ENCODE measurements around the gene CPA2.

Gene CPA2

GRCh38 chr7:130293521-130293920 is 26.9 kb downstream of the CPA2 start:
- no peak for DNase-seq (ENCODE audit: low spot score)
- in situ Hi-C loops (cut with MboI; ENCODE audit: low sequenced_read_pairs, unreplicated experiment), result no loop called here
- no peak for TF ChIP-seq CTCF (IDR thresholded peaks at IDR 0.05; ENCODE audit: borderline replicate concordance, control extremely low read depth, extremely low read depth, insufficient read depth, missing control alignments)

GRCh38 chr7:130294314-130294713 is 27.7 kb downstream of the CPA2 start:
- in situ Hi-C loops (cut with MboI; ENCODE audit: low sequenced_read_pairs, unreplicated experiment), result no loop called here
- no peak for TF ChIP-seq CTCF (IDR thresholded peaks at IDR 0.05; ENCODE audit: borderline replicate concordance, control extremely low read depth, extremely low read depth, insufficient read depth, missing control alignments)
- DNase-seq (ENCODE audit: low spot score), result no peak

- no peak for TF ChIP-seq CTCF (IDR thresholded peaks at IDR 0.05; ENCODE audit: borderline replicate concordance, control extremely low read depth, extremely low read depth, insufficient read depth, missing control alignments)
- in situ Hi-C loops (cut with MboI; ENCODE audit: low sequenced_read_pairs, unreplicated experiment), result no loop called here
- DNase-seq (ENCODE audit: low spot score), result no peak
Measured at GRCh38 chr7:130296221-130296951, 29.7 kb downstream of the CPA2 start.

GRCh38 chr7:130297628-130298543 is 31.2 kb downstream of the CPA2 start:
- in situ Hi-C loops (cut with MboI; ENCODE audit: low sequenced_read_pairs, unreplicated experiment), result no loop called here
- no peak for DNase-seq (ENCODE audit: low spot score)
- TF ChIP-seq CTCF (IDR thresholded peaks at IDR 0.05; ENCODE audit: borderline replicate concordance, control extremely low read depth, extremely low read depth, insufficient read depth, missing control alignments), result no peak

GRCh38 chr7:130298544-130299326 is 32.1 kb downstream of the CPA2 start:
- no peak for DNase-seq (ENCODE audit: low spot score)
- in situ Hi-C loops (cut with MboI; ENCODE audit: low sequenced_read_pairs, unreplicated experiment), result no loop called here

More at GRCh38 chr7:130298544-130299326, 32.1 kb downstream of the CPA2 start:
- TF ChIP-seq CTCF (IDR thresholded peaks at IDR 0.05; ENCODE audit: borderline replicate concordance, control extremely low read depth, extremely low read depth, insufficient read depth, missing control alignments), result no peak

Data from GM13976 (cell line).